ENCODE data around the gene CAPZB.

CAPZB gene

DNA sequence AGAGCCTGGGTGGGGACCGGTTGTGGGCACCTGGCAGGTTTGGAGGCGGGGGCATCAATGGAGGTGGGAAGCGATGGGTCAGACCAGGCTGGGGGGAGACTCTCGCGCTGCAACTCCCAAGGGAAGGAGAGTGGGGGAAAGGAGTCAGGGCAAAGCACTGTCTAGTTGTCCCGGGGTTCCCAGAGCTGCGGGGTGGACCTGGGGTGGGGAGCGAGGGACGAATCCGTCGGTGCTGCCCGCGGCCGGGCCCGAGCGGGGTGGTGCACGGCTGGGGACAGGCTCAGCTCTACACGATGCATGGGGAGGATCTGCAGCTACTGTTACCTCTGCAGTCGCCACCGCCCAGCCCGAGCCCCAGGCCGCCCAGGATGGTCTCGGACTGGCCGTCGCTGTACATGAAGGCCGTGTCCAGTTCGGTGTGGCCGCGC, 173.8 kb downstream of the CAPZB start:
- in situ Hi-C loops (cut with HindIII; ENCODE audit: low sequenced_read_pairs): no loop called here
- H3K4me3 ChIP-seq (ENCODE audit: low read depth, low read length): peak overlapping the region; percentile 77
- no peak for DNase-seq (ENCODE audit: low read depth)
- TF ChIP-seq, protein P1, sequence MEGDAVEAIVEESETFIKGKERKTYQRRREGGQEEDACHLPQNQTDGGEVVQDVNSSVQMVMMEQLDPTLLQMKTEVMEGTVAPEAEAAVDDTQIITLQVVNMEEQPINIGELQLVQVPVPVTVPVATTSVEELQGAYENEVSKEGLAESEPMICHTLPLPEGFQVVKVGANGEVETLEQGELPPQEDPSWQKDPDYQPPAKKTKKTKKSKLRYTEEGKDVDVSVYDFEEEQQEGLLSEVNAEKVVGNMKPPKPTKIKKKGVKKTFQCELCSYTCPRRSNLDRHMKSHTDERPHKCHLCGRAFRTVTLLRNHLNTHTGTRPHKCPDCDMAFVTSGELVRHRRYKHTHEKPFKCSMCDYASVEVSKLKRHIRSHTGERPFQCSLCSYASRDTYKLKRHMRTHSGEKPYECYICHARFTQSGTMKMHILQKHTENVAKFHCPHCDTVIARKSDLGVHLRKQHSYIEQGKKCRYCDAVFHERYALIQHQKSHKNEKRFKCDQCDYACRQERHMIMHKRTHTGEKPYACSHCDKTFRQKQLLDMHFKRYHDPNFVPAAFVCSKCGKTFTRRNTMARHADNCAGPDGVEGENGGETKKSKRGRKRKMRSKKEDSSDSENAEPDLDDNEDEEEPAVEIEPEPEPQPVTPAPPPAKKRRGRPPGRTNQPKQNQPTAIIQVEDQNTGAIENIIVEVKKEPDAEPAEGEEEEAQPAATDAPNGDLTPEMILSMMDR (IDR thresholded peaks at IDR 0.05; ENCODE audit: low read depth, low read length, missing control alignments): no peak

GRCh38 chr1:19310720-19311502, 174.4 kb downstream of the CAPZB start:
- TF ChIP-seq, protein P1 (IDR thresholded peaks at IDR 0.05; ENCODE audit: low read depth, low read length, missing control alignments): no peak
- in situ Hi-C loops (cut with HindIII; ENCODE audit: low sequenced_read_pairs): no loop called here
- DNase-seq (ENCODE audit: low read depth): no peak
- H3K4me3 ChIP-seq (ENCODE audit: low read depth, low read length): peak overlapping the region; percentile 77

- H3K4me3 ChIP-seq (ENCODE audit: low read depth, low read length): no peak overlapping the region
These were observed 175.3 kb downstream of the CAPZB start for GRCh38 chr1:19310061-19310460.

GRCh38 chr1:19309123-19309813, 176.1 kb downstream of the CAPZB start:
- no peak overlapping the region for H3K4me3 ChIP-seq (ENCODE audit: low read depth, low read length)
- in situ Hi-C loops (cut with HindIII; ENCODE audit: low sequenced_read_pairs): no loop called here
- peak; percentile 36 for DNase-seq (ENCODE audit: low read depth)
- TF ChIP-seq, protein P1 (IDR thresholded peaks at IDR 0.05; ENCODE audit: low read depth, low read length, missing control alignments): no peak

More at GRCh38 chr1:19310061-19310460, 175.3 kb downstream of the CAPZB start:
- in situ Hi-C loops (cut with HindIII; ENCODE audit: low sequenced_read_pairs): no loop called here
- TF ChIP-seq, protein P1 (IDR thresholded peaks at IDR 0.05; ENCODE audit: low read depth, low read length, missing control alignments): no peak
- DNase-seq (ENCODE audit: low read depth): no peak

GRCh38 chr1:19308509-19308907, 176.8 kb downstream of the CAPZB start:
- in situ Hi-C loops (cut with HindIII; ENCODE audit: low sequenced_read_pairs): no loop called here
- TF ChIP-seq, protein P1 (IDR thresholded peaks at IDR 0.05; ENCODE audit: low read depth, low read length, missing control alignments): no peak
- H3K4me3 ChIP-seq (ENCODE audit: low read depth, low read length): no peak overlapping the region

GRCh38 chr1:19307794-19308508, 177.4 kb downstream of the CAPZB start:
- in situ Hi-C loops (cut with HindIII; ENCODE audit: low sequenced_read_pairs): no loop called here
- H3K4me3 ChIP-seq (ENCODE audit: low read depth, low read length): no peak overlapping the region
- TF ChIP-seq, protein P1 (IDR thresholded peaks at IDR 0.05; ENCODE audit: low read depth, low read length, missing control alignments): no peak
- DNase-seq (ENCODE audit: low read depth): no peak

More at GRCh38 chr1:19308509-19308907, 176.8 kb downstream of the CAPZB start:
- DNase-seq (ENCODE audit: low read depth): no peak

Measured in astrocyte of the cerebellum (primary cell).